GM18907 (cell line): ENCODE results near the gene NPAS1.

ENCODE experiments used
- ATAC-seq: cut with Tn5 transposase; IDR thresholded peaks from one replicate; pipeline ENCODE4 v1.9.1; 2021; ENCODE audit warnings: mild to moderate bottlenecking, moderate library complexity; ENCODE audit not compliant: unreplicated experiment

NPAS1 gene

DNA sequence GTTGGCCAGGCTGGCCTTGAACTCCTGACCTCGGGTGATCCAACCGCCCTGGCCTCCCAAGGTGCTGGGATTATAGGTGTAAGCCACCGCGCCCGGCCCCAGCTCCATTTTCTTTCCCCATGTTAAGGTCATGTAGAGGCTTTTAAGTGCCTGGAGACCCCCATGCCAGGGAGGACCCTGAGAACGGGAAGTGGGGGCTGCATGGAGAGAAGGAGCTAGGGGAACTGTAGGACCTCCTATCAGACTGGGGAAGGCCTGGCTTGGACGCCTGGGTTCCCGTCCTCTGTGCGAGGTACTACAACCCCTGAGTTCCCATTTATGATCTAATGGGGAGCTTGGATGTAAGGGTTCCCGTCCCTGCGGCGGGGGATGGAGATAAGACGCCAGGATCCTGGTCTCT is 714 bp upstream of the NPAS1 start:
- ATAC-seq = no peak

GRCh38 chr19:47020132-47020805 is 632 bp downstream of the NPAS1 start:
- ATAC-seq = no peak

- no peak for ATAC-seq
These were observed 1.4 kb downstream of the NPAS1 start for GRCh38 chr19:47020992-47021496.

DNA sequence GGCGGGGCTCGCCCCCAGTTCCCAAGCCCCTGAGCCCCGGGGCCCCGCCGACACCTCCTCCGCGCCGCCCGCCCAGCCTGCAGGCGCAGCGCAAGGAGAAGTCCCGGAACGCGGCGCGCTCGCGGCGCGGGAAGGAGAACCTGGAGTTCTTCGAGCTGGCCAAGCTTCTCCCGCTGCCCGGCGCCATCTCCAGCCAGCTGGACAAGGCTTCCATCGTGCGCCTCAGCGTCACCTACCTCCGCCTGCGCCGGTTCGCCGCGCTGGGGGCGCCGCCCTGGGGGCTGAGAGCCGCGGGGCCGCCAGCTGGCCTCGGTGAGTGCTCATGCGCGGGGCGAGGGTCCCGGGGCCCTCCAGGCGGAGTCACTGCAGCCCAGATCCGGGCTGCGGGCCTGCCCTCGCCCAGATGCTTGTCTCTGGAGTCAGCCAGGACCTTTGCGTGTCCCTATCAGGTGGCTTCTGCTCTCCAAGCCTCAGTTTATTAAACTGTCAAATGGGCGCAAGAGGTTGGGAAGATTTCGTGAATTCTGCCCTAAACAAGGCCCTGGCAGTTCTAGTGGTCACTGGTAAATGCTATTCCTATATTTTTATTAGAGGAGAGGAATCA is 2.0 kb downstream of the NPAS1 start:
- no peak for ATAC-seq

DNA sequence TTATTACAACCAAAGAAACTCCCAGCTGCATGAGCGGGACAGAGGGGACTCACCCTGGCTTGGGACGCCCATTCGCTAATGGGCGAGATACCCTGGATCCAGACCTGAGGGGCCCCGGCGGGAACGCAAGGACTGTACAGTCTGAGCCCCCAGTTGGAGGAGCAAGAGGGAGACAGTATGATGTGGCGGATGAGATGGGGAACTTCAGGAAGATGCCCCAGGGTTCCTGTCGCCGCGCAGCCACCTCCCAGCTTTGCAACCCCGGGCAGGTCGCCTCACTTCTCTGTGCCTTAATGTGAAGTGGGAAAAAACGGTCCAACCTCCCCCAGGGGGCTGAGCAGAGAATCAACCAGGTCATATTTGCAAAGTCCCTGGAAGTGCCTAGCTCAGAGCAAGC is 2.5 kb downstream of the NPAS1 start:
- no peak for ATAC-seq

DNA sequence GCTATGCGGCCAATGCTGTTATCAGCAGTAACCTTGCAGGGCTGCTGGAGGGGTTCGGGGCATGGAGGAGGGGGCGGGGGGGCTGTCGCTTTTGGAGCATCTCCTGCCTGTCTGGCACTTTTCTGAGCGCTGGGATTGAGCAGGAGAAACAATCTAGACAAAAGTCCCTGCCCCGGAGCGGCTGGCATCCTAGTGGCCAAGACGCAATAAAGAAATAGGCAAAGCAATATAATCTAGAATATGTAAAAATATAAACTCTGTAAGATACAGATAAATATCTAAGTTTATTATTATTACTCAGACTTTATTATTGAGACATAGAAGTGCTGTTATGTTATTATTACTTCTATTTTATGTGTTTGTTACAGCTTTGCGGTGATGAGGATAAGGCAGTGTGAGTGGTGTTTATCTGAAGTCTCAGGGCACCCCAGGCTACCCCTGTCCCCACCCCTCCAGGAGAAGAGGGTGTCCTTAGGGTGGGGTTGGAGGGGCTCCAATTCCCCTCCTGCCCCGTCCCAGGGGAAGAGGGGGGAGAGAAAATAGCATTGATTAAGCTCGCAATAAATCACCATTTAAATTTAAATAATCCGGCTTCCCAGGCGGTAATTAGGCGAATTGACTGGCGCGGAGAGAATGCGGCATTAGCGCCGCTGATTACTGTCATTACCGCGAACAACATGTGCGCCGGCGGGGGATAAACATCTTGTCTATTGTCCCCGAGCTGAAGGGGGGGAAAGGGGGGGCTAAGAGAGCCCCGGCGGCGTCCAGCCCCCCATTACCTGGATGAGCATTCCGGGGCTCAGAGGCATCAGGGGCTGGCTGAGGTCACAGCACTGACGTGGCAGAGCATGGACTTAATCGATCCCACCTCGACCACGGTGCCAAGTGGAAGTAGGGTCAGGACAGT is 3.2 kb downstream of the NPAS1 start:
- ATAC-seq = no peak

GRCh38 chr19:47023448-47023794 is 3.8 kb downstream of the NPAS1 start:
- no peak for ATAC-seq

GRCh38 chr19:47024502-47024901 is 4.9 kb downstream of the NPAS1 start:
- ATAC-seq = no peak

GRCh38 chr19:47026156-47026555 is 6.5 kb downstream of the NPAS1 start:
- no peak for ATAC-seq

DNA sequence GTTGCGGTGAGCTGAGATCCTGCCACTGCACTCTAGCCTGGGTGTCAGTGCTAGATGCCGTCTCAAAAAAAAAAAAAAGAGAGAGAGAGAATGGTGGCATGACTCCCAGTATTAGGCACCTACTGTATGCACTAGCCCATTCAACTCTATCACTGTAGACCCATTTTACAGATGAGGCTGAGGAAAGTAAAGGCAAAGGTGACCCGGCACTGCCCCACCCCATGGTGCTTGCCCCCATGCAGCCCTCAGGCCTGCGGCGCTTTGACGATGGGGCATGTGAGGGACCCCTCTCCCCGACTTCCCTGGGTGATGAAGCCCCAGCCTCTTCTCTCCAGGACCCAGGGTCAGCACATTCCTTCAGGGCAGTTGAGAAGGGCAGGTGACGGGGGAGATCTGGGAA is 7.3 kb downstream of the NPAS1 start:
- ATAC-seq = no peak

- no peak for ATAC-seq
These were observed 8.0 kb downstream of the NPAS1 start for GRCh38 chr19:47027586-47028088.

GRCh38 chr19:47028195-47028601 is 8.6 kb downstream of the NPAS1 start:
- no peak for ATAC-seq

DNA sequence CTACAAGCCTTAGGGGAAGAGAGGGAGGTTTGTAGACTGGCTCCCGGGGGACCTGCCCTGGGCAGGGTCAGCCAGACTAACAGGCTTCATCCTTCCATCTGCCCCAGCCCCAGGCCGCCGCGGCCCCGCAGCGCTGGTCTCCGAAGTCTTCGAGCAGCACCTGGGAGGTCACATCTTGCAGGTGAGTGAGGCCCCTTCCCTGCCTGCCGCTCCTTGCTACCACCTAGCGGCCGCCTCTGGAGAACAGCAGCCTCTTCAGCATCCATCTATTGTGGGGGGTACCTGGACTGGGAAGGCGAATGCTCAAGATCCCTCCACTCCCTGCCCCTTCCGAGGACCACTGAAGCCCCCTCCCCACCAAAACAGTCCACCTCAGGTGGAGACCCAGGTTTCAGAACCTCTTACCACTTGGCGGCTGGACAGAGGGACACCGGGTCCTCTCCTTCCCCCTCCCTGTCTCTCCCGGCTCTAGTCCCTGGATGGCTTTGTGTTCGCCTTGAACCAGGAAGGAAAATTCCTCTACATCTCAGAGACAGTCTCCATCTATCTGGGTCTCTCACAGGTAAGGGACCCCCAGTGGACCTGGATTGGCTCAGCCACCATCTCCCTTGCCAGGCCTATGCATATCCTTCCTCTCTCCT is 12.7 kb downstream of the NPAS1 start:
- no peak for ATAC-seq

DNA sequence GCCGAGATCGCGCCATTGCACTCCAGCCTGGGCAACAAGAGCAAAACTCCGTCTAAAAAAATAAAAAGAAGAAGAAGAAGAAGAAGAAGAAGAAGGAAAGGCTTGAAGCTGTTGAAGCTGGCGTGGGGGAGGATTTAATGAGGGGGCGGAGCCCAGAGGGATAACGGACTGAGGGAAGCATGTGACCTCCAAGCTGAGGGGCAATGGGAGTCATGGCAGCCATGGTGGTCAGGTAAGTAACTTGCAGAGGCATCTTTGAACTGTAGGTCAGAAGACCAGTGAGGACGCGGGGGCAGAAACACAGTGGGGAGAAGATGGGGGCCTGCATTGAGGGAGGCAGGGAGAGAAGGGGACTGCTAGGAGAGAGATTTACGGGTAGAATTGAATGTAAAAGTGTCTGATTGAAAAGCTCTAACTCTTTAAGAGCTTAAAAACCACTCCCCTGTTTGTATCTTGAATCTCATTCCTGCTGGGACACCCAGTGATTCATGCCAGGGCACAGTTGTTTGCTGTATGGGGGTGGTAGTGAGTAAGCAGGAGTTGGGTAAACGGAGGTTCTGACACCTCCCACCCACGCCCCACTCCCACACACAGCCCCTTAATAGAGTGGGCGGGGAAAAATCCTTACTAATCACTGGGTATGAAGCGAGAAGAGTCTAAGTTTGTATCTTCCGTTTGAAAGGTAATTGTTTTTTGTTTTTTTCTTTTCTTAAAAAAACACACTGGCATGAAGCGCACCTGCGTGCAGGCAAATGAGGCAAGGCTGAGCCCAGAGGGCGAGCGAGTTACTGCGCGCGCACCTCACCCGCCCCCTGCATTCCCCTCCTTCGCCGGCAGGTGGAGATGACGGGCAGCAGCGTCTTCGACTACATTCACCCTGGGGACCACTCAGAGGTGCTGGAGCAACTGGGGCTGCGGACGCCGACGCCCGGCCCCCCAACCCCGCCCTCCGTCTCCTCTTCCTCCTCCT is 15.8 kb downstream of the NPAS1 start:
- peak; percentile 89 for ATAC-seq

GRCh38 chr19:47036097-47036651 is 16.5 kb downstream of the NPAS1 start:
- ATAC-seq = peak; percentile 32

GRCh38 chr19:47037766-47038165 is 18.1 kb downstream of the NPAS1 start:
- ATAC-seq = no peak

GRCh38 chr19:47039239-47039874 is 19.7 kb downstream of the NPAS1 start:
- ATAC-seq = no peak

DNA sequence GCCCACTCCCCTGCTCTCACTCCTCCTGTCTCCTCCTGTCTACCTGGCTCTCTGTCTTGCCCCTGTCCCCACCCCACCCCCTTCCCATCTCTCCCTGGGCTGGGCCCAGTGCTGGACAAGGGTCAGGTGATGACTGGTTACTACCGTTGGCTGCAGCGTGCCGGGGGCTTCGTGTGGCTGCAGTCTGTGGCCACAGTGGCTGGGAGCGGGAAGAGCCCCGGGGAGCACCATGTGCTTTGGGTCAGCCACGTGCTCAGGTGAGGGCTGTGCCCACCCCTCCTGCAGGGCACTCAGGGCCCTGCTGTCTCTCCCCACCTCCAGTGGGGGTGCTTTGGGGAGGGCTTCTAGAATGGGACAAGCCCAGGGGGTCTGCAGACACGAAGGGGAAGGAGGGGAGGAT is 21.2 kb downstream of the NPAS1 start:
- ATAC-seq = no peak
